Measurements from ENCODE around the gene GLIS1. TPM values are rescaled to one million over a fixed set of nuclear protein-coding genes. Genes with fewer than 3 reads are reported as not detected.
A peak's percentile ranks its signal among the peaks of the same experiment; 100 is the strongest.

The GLIS1 gene
- total RNA-seq, 2 donors from 2014 or later, result 2.6 TPM; not detected in 1

GRCh38 chr1:53475664-53476063, 263.3 kb downstream of the GLIS1 start:
- ATAC-seq (ENCODE audit: insufficient number of reproducible peaks, low FRiP score, low read depth), result no peak
- no peak for TF ChIP-seq CTCF (IDR thresholded peaks at IDR 0.05)
- H3K36me3 ChIP-seq, result no peaks in the 10 kb centered on the region
- no peaks in the 10 kb centered on the region for H3K27me3 ChIP-seq (replicated peaks; ENCODE audit: insufficient read depth)
- no peak overlapping the region for H3K27ac ChIP-seq
- H3K4me1 ChIP-seq (ENCODE audit: control insufficient read depth in 1 of 2, low read depth in 2 of 2), result no peaks in the 10 kb centered on the region
- H3K9me3 ChIP-seq, result no peaks in the 10 kb centered on the region
- no peak overlapping the region for H3K4me3 ChIP-seq
- no peak for DNase-seq (ENCODE audit: low spot score)

- no peaks in the 10 kb centered on the region for H3K4me1 ChIP-seq (ENCODE audit: control insufficient read depth in 1 of 2, low read depth in 2 of 2)
- DNase-seq (ENCODE audit: low spot score) (no peak), ATAC-seq (ENCODE audit: insufficient number of reproducible peaks, low FRiP score, low read depth) (no peak)
- H3K4me3 ChIP-seq, result no peak overlapping the region
- no peak overlapping the region for H3K27ac ChIP-seq
- no peaks in the 10 kb centered on the region for H3K27me3 ChIP-seq (replicated peaks; ENCODE audit: insufficient read depth)
- no peaks in the 10 kb centered on the region for H3K36me3 ChIP-seq
- no peaks in the 10 kb centered on the region for H3K9me3 ChIP-seq
- no peak for TF ChIP-seq CTCF (IDR thresholded peaks at IDR 0.05)
These were observed 265.5 kb downstream of the GLIS1 start for GRCh38 chr1:53473463-53473862.

GRCh38 chr1:53471000-53471399, 268.0 kb downstream of the GLIS1 start:
- no peak overlapping the region for H3K27ac ChIP-seq
- H3K27me3 ChIP-seq (replicated peaks; ENCODE audit: insufficient read depth), result no peaks in the 10 kb centered on the region
- H3K4me3 ChIP-seq, result no peak overlapping the region
- DNase-seq (ENCODE audit: low spot score) (no peak), ATAC-seq (ENCODE audit: insufficient number of reproducible peaks, low FRiP score, low read depth) (no peak)
- TF ChIP-seq CTCF (IDR thresholded peaks at IDR 0.05), result no peak
- no peaks in the 10 kb centered on the region for H3K36me3 ChIP-seq
- H3K4me1 ChIP-seq (ENCODE audit: control insufficient read depth in 1 of 2, low read depth in 2 of 2), result no peaks in the 10 kb centered on the region
- H3K9me3 ChIP-seq, result no peaks in the 10 kb centered on the region

- no peaks in the 10 kb centered on the region for H3K9me3 ChIP-seq
- TF ChIP-seq CTCF (IDR thresholded peaks at IDR 0.05), result no peak
- H3K36me3 ChIP-seq, result no peaks in the 10 kb centered on the region
- no peak overlapping the region for H3K27ac ChIP-seq
- DNase-seq (ENCODE audit: low spot score) (no peak), ATAC-seq (ENCODE audit: insufficient number of reproducible peaks, low FRiP score, low read depth) (no peak)
- no peaks in the 10 kb centered on the region for H3K27me3 ChIP-seq (replicated peaks; ENCODE audit: insufficient read depth)
- no peaks in the 10 kb centered on the region for H3K4me1 ChIP-seq (ENCODE audit: control insufficient read depth in 1 of 2, low read depth in 2 of 2)
- no peak overlapping the region for H3K4me3 ChIP-seq
These were observed 268.4 kb downstream of the GLIS1 start for GRCh38 chr1:53470584-53470983.

- no peaks in the 10 kb centered on the region for H3K27me3 ChIP-seq (replicated peaks; ENCODE audit: insufficient read depth)
- no peak overlapping the region for H3K4me3 ChIP-seq
- no peaks in the 10 kb centered on the region for H3K4me1 ChIP-seq (ENCODE audit: control insufficient read depth in 1 of 2, low read depth in 2 of 2)
- H3K27ac ChIP-seq, result no peak overlapping the region
- no peak for DNase-seq (ENCODE audit: low spot score)
- ATAC-seq (ENCODE audit: insufficient number of reproducible peaks, low FRiP score, low read depth), result no peak
- H3K36me3 ChIP-seq, result no peaks in the 10 kb centered on the region
- H3K9me3 ChIP-seq, result no peaks in the 10 kb centered on the region
- peak; percentile 21 for TF ChIP-seq CTCF (IDR thresholded peaks at IDR 0.05)
These were observed 268.8 kb downstream of the GLIS1 start for GRCh38 chr1:53470155-53470554.

Data from thoracic aorta (tissue), 2 donors.